ENCODE results near the gene GPRIN2. TPM values are rescaled to one million over a fixed set of nuclear protein-coding genes. Genes with fewer than 3 reads are reported as not detected.

GPRIN2 gene
- total RNA-seq, 4 donors from 2014 or later, result 32.8 to 61.2 (median 40.4) TPM

DNA sequence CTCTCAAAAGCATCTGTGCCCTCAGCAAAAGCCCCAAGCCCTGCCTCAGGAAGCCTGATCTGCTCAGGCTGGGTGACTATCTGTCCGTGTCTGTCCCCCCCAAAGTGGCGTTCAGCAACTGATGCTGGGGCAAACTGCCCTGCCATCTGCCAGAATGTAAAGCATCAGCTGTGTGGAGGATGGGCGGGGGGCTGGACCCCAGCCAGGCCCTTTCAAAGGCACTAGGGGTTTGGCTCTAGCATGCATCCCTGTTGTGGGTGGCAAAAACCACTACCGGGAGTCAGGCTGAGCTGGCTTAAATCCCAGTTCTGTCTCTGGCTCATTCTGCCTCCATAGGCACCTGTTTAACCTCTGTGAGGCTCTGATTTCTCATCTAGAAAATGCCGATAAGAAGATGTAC is 35.5 kb downstream of the GPRIN2 start:
- WGBS, result 39% methylated on average over 4 of the region's 5 CpGs

DNA sequence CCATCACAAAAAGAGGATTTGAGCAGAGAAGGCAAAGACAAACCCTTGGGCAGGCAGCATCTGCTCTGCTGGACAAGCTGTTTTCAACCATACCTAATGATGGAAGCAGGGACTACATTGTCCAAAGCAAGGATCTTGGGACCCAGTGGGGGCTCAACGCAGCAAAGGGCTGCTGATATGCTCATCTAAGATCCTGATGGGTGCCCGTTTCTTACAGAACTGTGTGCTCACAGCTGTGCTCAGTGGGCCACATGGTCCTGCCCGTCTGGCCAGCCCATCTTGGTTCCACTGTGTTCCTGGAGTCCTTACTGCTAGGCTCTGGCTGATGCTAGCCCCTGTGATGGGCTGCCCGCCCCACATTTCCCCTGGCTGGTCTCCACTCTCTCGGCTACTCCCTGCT is 36.1 kb downstream of the GPRIN2 start:
- WGBS, result 83% methylated on average over 5 of the region's 5 CpGs
- no peaks in the 10 kb centered on the region for H3K36me3 ChIP-seq
- H3K4me3 ChIP-seq, result no peak overlapping the region
- no peak overlapping the region for H3K27ac ChIP-seq
- H3K27me3 ChIP-seq, result peaks cover 3% of the 10 kb centered on the region
- peak in 1 of 2 donors; percentile 55 for DNase-seq (ENCODE audit: low spot score in 2 of 2)
- TF ChIP-seq EP300 (IDR thresholded peaks at IDR 0.05) (no peak), POLR2A (IDR thresholded peaks at IDR 0.05) (no peak), POLR2AphosphoS5 (IDR thresholded peaks at IDR 0.05) (no peak)
- TF ChIP-seq, protein P1, sequence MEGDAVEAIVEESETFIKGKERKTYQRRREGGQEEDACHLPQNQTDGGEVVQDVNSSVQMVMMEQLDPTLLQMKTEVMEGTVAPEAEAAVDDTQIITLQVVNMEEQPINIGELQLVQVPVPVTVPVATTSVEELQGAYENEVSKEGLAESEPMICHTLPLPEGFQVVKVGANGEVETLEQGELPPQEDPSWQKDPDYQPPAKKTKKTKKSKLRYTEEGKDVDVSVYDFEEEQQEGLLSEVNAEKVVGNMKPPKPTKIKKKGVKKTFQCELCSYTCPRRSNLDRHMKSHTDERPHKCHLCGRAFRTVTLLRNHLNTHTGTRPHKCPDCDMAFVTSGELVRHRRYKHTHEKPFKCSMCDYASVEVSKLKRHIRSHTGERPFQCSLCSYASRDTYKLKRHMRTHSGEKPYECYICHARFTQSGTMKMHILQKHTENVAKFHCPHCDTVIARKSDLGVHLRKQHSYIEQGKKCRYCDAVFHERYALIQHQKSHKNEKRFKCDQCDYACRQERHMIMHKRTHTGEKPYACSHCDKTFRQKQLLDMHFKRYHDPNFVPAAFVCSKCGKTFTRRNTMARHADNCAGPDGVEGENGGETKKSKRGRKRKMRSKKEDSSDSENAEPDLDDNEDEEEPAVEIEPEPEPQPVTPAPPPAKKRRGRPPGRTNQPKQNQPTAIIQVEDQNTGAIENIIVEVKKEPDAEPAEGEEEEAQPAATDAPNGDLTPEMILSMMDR (IDR thresholded peaks at IDR 0.05), result no peak
- H3K4me1 ChIP-seq, result peaks cover 21% of the 10 kb centered on the region
- no peaks in the 10 kb centered on the region for H3K9me3 ChIP-seq

More for the DNA sequence above, 35.5 kb downstream of the GPRIN2 start:
- H3K36me3 ChIP-seq, result no peaks in the 10 kb centered on the region
- H3K27me3 ChIP-seq, result peaks cover 3% of the 10 kb centered on the region
- no peaks in the 10 kb centered on the region for H3K9me3 ChIP-seq
- peak; percentile 61 to 80 for DNase-seq (ENCODE audit: low spot score in 2 of 2)
- TF ChIP-seq POLR2A (IDR thresholded peaks at IDR 0.05) (no peak), EP300 (IDR thresholded peaks at IDR 0.05) (no peak), POLR2AphosphoS5 (IDR thresholded peaks at IDR 0.05) (no peak)
- TF ChIP-seq, protein P1 (IDR thresholded peaks at IDR 0.05), result no peak
- H3K27ac ChIP-seq, result no peak overlapping the region
- H3K4me1 ChIP-seq, result peaks cover 21% of the 10 kb centered on the region
- H3K4me3 ChIP-seq, result no peak overlapping the region

DNA sequence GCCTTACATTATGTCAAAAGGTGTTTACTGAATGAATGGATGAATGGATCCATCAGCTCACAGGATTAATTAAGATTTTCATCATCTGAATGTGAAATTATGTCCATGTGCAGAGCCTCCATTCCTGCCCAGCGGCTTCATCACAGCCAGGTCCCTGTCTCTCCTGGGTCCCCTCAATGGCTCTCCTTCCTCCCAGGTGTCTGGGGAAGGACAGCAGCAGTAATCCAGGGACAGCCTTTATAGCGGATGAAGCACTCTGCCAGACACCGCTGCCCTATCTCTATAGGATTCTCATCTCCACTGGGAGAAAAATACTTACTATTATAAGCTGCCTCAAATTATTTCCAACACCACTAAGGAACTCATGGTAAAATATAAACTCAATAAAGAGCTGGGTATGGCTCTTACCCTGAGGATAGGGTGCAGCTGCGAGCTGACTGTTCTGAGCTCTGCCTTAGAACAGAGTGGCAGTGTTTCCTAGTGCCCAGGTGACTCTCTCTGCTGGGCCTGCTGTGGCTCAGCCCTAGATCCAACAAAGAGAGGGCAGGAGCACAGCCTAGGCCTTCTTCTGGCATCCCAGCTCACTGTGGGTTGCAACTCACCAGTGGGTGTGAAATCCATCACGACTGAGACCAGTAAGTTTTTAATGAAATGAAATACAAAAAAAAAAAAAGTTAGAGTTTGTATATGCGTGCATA is 38.3 kb downstream of the GPRIN2 start:
- Histone ChIP-seq H3K27me3 (peaks cover 3% of the 10 kb centered on the region), H3K4me3 (no peak overlapping the region), H3K9me3 (no peaks in the 10 kb centered on the region), H3K27ac (no peak overlapping the region), H3K36me3 (no peaks in the 10 kb centered on the region), H3K4me1 (peaks cover 5% of the 10 kb centered on the region)
- DNase-seq (ENCODE audit: low spot score in 2 of 2), result peak in 1 of 2 donors; percentile 44
- WGBS, result 88% methylated on average over 6 of the region's 6 CpGs
- TF ChIP-seq EP300 (IDR thresholded peaks at IDR 0.05), result no peak
- TF ChIP-seq, protein P1 (IDR thresholded peaks at IDR 0.05), result no peak
- no peak for TF ChIP-seq POLR2A (IDR thresholded peaks at IDR 0.05)
- TF ChIP-seq POLR2AphosphoS5 (IDR thresholded peaks at IDR 0.05), result no peak

DNA sequence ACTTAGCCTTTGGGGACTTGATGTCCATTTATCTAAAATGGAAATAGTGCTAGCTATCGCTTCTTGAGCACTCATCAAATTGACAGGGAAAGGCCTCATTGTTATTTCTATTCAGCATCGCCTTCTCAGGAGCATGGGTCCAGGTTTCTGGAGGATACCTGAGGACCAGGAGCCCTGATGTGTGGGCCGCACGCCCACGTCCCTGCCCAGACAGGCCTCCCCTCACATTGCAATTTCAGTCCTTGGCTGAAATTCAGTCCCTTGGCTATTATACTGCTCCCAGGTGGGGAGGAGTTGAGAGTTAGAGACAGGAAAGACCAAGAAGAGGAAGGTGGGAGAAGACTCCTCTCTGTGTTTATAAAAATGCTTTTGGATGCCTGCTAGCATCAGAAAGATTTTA is 38.9 kb downstream of the GPRIN2 start:
- H3K27me3 ChIP-seq, result peaks cover 3% of the 10 kb centered on the region
- no peak for DNase-seq (ENCODE audit: low spot score in 2 of 2)

More for the DNA sequence above, 38.9 kb downstream of the GPRIN2 start:
- Histone ChIP-seq H3K36me3 (no peaks in the 10 kb centered on the region), H3K4me3 (no peak overlapping the region), H3K4me1 (no peaks in the 10 kb centered on the region), H3K9me3 (no peaks in the 10 kb centered on the region), H3K27ac (no peak overlapping the region)
- WGBS, result 92% methylated on average over 5 of the region's 5 CpGs
- TF ChIP-seq POLR2AphosphoS5 (IDR thresholded peaks at IDR 0.05), result no peak
- TF ChIP-seq POLR2A (IDR thresholded peaks at IDR 0.05), result no peak
- TF ChIP-seq, protein P1 (IDR thresholded peaks at IDR 0.05), result no peak
- TF ChIP-seq EP300 (IDR thresholded peaks at IDR 0.05), result no peak
